ENCODE results near the gene CNTN1. TPM values are rescaled to one million over a fixed set of nuclear protein-coding genes. Genes with fewer than 3 reads are reported as not detected.

Gene CNTN1
- total and polyA plus RNA-seq, 2 donors (not counting 1 experiment from before 2014, with no cell fraction given), result not detected

GRCh38 chr12:40663781-40664180 lies 28.5 kb upstream of the CNTN1 start:
- no peak overlapping the region for H3K27ac Mint-ChIP-seq
- no peaks in the 10 kb centered on the region for H3K4me1 Mint-ChIP-seq

GRCh38 chr12:40668099-40668529 lies 24.1 kb upstream of the CNTN1 start:
- Histone ChIP-seq H3K79me2 (ENCODE audit: control insufficient read depth, insufficient read depth, low read length) (no peaks in the 10 kb centered on the region), H3K27me3 (replicated peaks in 1 of 4; ENCODE audit: control extremely low read depth in 1 of 4, control insufficient read depth in 3 of 4, insufficient read depth in 4 of 4, low read length in 3 of 4) (no peaks in the 10 kb centered on the region), H3K27ac (ENCODE audit: low read length in 2 of 2) (no peak overlapping the region), H2AFZ (ENCODE audit: insufficient read depth, low read depth, low read length, poor library complexity, severe bottlenecking) (no peak overlapping the region), H3K4me3 (ENCODE audit: control extremely low read depth in 1 of 5, extremely low read depth in 1 of 5, insufficient read depth in 1 of 5, low read depth in 2 of 5, low read length in 4 of 5) (no peak overlapping the region), H3K4me1 (ENCODE audit: control insufficient read depth in 2 of 2, insufficient read depth in 2 of 2, low read length in 2 of 2) (no peaks in the 10 kb centered on the region), H3K4me2 (replicated peaks; ENCODE audit: low read depth, low read length, poor library complexity, severe bottlenecking) (no peak overlapping the region), H4K20me1 (ENCODE audit: control insufficient read depth, insufficient read depth, low read length, poor library complexity, severe bottlenecking) (no peaks in the 10 kb centered on the region), H3K9ac (ENCODE audit: low read length) (no peak overlapping the region), H3K36me3 (replicated peaks in 1 of 2; ENCODE audit: control extremely low read depth in 1 of 2, control insufficient read depth in 1 of 2, extremely low read depth in 1 of 2, insufficient read depth in 2 of 2, low read length in 1 of 2) (no peaks in the 10 kb centered on the region), H3K9me3 (ENCODE audit: control extremely low read depth in 1 of 3, control insufficient read depth in 2 of 3, insufficient read depth in 1 of 3, low read length in 2 of 3) (no peaks in the 10 kb centered on the region)
- no CpG with 5 or more reads among the region's 1 CpG for WGBS (ENCODE audit: insufficient coverage)
- Mint-ChIP-seq H3K4me3 (no peak overlapping the region), H3K27me3 (no peaks in the 10 kb centered on the region), H3K27ac (no peak overlapping the region), H3K9me3 (ENCODE audit: insufficient read depth) (no peaks in the 10 kb centered on the region), H3K4me1 (no peaks in the 10 kb centered on the region)
- ChIA-PET CTCF (no interaction called here), POLR2A (no interaction called here)
- no peak for DNase-seq
- intact Hi-C loops (cut with micrococcal nuclease), result no loop called here
- ATAC-seq (ENCODE audit: low read depth), result no peak
- TF ChIP-seq CTCF (IDR thresholded peaks at IDR 0.05), result no peak
- no peak for TF ChIP-seq EZH2 (IDR thresholded peaks at IDR 0.05; ENCODE audit: borderline replicate concordance, insufficient read depth, low read depth, low read length, poor library complexity, severe bottlenecking)

More at GRCh38 chr12:40663781-40664180, 28.5 kb upstream of the CNTN1 start:
- Histone ChIP-seq H3K9me3 (ENCODE audit: control extremely low read depth in 1 of 3, control insufficient read depth in 2 of 3, insufficient read depth in 1 of 3, low read length in 2 of 3) (peaks cover 0 to 8% (median 0%) of the 10 kb centered on the region in 3 donors), H3K4me3 (ENCODE audit: control extremely low read depth in 1 of 5, extremely low read depth in 1 of 5, insufficient read depth in 1 of 5, low read depth in 2 of 5, low read length in 4 of 5) (no peak overlapping the region), H3K36me3 (replicated peaks in 1 of 2; ENCODE audit: control extremely low read depth in 1 of 2, control insufficient read depth in 1 of 2, extremely low read depth in 1 of 2, insufficient read depth in 2 of 2, low read length in 1 of 2) (no peaks in the 10 kb centered on the region), H3K4me2 (replicated peaks; ENCODE audit: low read depth, low read length, poor library complexity, severe bottlenecking) (no peak overlapping the region), H3K4me1 (ENCODE audit: control insufficient read depth in 2 of 2, insufficient read depth in 2 of 2, low read length in 2 of 2) (no peaks in the 10 kb centered on the region), H4K20me1 (ENCODE audit: control insufficient read depth, insufficient read depth, low read length, poor library complexity, severe bottlenecking) (no peaks in the 10 kb centered on the region), H3K9ac (ENCODE audit: low read length) (no peak overlapping the region), H3K79me2 (ENCODE audit: control insufficient read depth, insufficient read depth, low read length) (no peaks in the 10 kb centered on the region), H3K27me3 (replicated peaks in 1 of 4; ENCODE audit: control extremely low read depth in 1 of 4, control insufficient read depth in 3 of 4, insufficient read depth in 4 of 4, low read length in 3 of 4) (no peaks in the 10 kb centered on the region), H2AFZ (ENCODE audit: insufficient read depth, low read depth, low read length, poor library complexity, severe bottlenecking) (no peak overlapping the region), H3K27ac (ENCODE audit: low read length in 2 of 2) (no peak overlapping the region)
- WGBS (ENCODE audit: insufficient coverage), result no CpG with 5 or more reads among the region's 1 CpG
- H3K9me3 Mint-ChIP-seq (ENCODE audit: insufficient read depth), result no peaks in the 10 kb centered on the region
- DNase-seq, result no peak
- intact Hi-C loops (cut with micrococcal nuclease), result no loop called here
- no peaks in the 10 kb centered on the region for H3K27me3 Mint-ChIP-seq
- no peak for TF ChIP-seq CTCF (IDR thresholded peaks at IDR 0.05)
- TF ChIP-seq EZH2 (IDR thresholded peaks at IDR 0.05; ENCODE audit: borderline replicate concordance, insufficient read depth, low read depth, low read length, poor library complexity, severe bottlenecking), result no peak
- no peak for ATAC-seq (ENCODE audit: low read depth)
- H3K4me3 Mint-ChIP-seq, result no peak overlapping the region
- ChIA-PET POLR2A (no interaction called here), CTCF (no interaction called here)
